Liver (tissue), 2 donors: ENCODE data around the gene PPP1R14D.

Source experiments
- ATF3 ChIP-seq: IDR thresholded peaks from 2 replicates; pipeline ENCODE4 v1.6.1; 2016; ENCODE audit warnings: antibody characterized with exemption
- EGR1 ChIP-seq, 2 donors: IDR thresholded peaks; 2 replicates each; pipeline ENCODE4 v1.6.1; 2016 to 2018; ENCODE audit warnings: antibody characterized with exemption in 2 of 2, low read depth in 2 of 2
- MAX ChIP-seq: IDR thresholded peaks from 2 replicates; pipeline ENCODE4 v1.6.1; 2016; ENCODE audit warnings: antibody characterized with exemption
- SP1 ChIP-seq: IDR thresholded peaks from 2 replicates; pipeline ENCODE4 v1.6.1; 2018; ENCODE audit warnings: antibody characterized with exemption, mild to moderate bottlenecking
- donor health status: healthy.

- TF ChIP-seq EGR1 (IDR thresholded peaks at IDR 0.05; ENCODE audit: low read depth in 2 of 2), result no peak
- TF ChIP-seq ATF3, result no peak
- no peak for TF ChIP-seq MAX
- no peak for TF ChIP-seq SP1
Measured at GRCh38 chr15:40828447-40829036, at the start of gene PPP1R14D.
